ENCODE results near the gene TRERF1. TPM values are rescaled to one million over a fixed set of nuclear protein-coding genes. Genes with fewer than 3 reads are reported as not detected.
A peak's percentile ranks its signal among the peaks of the same experiment; 100 is the strongest.

Gene TRERF1
- total and polyA plus RNA-seq, 2 experiments from 2014 or later = 11.2 to 20.6 TPM

DNA sequence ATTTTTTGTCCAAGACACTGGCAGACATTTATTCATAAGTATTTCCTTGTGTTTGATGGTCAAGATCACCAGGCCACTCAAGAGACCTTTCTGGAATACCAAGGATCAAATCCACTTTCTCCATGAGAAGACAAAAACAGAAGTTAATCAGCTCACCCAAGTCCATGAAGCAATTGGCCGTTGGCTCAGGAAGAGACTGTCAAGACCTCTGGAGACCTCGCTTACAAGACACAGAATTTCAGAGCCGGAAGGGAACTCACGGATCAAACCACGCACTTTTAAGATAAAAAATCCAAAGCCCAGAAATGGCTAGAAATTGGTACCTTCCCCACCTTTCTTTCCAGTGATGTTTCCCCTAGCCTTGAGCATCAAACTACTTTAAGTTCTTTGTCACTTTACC, 3.3 kb downstream of the TRERF1 start:
- TF ChIP-seq EZH2 (IDR thresholded peaks at IDR 0.05; ENCODE audit: low read depth, unreplicated experiment) = no peak
- no peak for TF ChIP-seq JUNB (IDR thresholded peaks at IDR 0.05; ENCODE audit: unreplicated experiment)
- no peak for TF ChIP-seq ZNF114 (CRISPR knock-in tag; IDR thresholded peaks at IDR 0.05)
- no peak for TF ChIP-seq STAT1 (IDR thresholded peaks at IDR 0.05; ENCODE audit: unreplicated experiment)
- TF ChIP-seq ZNF462 (CRISPR knock-in tag; IDR thresholded peaks at IDR 0.05) = no peak
- TF ChIP-seq EZH2phosphoT487 (IDR thresholded peaks at IDR 0.05; ENCODE audit: unreplicated experiment) = no peak
- no peak for TF ChIP-seq CREB1 (CRISPR knock-in tag; IDR thresholded peaks at IDR 0.05; ENCODE audit: low read depth)
- no peak for TF ChIP-seq NANOG (IDR thresholded peaks at IDR 0.05; ENCODE audit: borderline replicate concordance)
- no peak for TF ChIP-seq POLR2AphosphoS5 (IDR thresholded peaks at IDR 0.05; ENCODE audit: low read depth)
- TF ChIP-seq ZNF331 (CRISPR knock-in tag; IDR thresholded peaks at IDR 0.05; ENCODE audit: low read depth) = no peak
- TF ChIP-seq ETS1 (IDR thresholded peaks at IDR 0.05) = no peak
- TF ChIP-seq CTCF (conservative IDR thresholded peaks at IDR 0.05; ENCODE audit: low read depth in 2 of 2) = no peak
- TF ChIP-seq, protein P1, sequence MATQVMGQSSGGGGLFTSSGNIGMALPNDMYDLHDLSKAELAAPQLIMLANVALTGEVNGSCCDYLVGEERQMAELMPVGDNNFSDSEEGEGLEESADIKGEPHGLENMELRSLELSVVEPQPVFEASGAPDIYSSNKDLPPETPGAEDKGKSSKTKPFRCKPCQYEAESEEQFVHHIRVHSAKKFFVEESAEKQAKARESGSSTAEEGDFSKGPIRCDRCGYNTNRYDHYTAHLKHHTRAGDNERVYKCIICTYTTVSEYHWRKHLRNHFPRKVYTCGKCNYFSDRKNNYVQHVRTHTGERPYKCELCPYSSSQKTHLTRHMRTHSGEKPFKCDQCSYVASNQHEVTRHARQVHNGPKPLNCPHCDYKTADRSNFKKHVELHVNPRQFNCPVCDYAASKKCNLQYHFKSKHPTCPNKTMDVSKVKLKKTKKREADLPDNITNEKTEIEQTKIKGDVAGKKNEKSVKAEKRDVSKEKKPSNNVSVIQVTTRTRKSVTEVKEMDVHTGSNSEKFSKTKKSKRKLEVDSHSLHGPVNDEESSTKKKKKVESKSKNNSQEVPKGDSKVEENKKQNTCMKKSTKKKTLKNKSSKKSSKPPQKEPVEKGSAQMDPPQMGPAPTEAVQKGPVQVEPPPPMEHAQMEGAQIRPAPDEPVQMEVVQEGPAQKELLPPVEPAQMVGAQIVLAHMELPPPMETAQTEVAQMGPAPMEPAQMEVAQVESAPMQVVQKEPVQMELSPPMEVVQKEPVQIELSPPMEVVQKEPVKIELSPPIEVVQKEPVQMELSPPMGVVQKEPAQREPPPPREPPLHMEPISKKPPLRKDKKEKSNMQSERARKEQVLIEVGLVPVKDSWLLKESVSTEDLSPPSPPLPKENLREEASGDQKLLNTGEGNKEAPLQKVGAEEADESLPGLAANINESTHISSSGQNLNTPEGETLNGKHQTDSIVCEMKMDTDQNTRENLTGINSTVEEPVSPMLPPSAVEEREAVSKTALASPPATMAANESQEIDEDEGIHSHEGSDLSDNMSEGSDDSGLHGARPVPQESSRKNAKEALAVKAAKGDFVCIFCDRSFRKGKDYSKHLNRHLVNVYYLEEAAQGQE (IDR thresholded peaks at IDR 0.05; ENCODE audit: unreplicated experiment) = no peak
- ATAC-seq = no peak
- Histone ChIP-seq H2AFZ (no peak overlapping the region), H3K4me1 (ENCODE audit: insufficient read depth) (peaks cover 60% of the 10 kb centered on the region), H3K9me2 (ENCODE audit: insufficient read depth) (no peaks in the 10 kb centered on the region), H3K4me3 (peak overlapping the region; percentile 97; the same call in 1 of the 2 replicates), H3F3A (replicated peaks; ENCODE audit: low read depth) (peaks cover 7% of the 10 kb centered on the region; the same call in 1 of the 2 replicates), H3K27me3 (ENCODE audit: insufficient read depth) (no peaks in the 10 kb centered on the region), H3K79me2 (replicated peaks; ENCODE audit: insufficient read depth) (peaks cover 76% of the 10 kb centered on the region), H3K27ac (ENCODE audit: low read depth) (no peak overlapping the region), H4K20me1 (replicated peaks; ENCODE audit: insufficient read depth) (peaks cover 16% of the 10 kb centered on the region), H3K4me2 (peak overlapping the region; percentile 83), H3K36me3 (ENCODE audit: insufficient read depth) (no peaks in the 10 kb centered on the region)
- Mint-ChIP-seq H3K36me3 (ENCODE audit: low read depth) (peaks cover 29% of the 10 kb centered on the region), H3K27me3 (ENCODE audit: insufficient read depth, low read depth, poor library complexity) (peaks cover 23% of the 10 kb centered on the region), H3K4me3 (peak overlapping the region; percentile 98), H3K27ac (0 out of 2 replicates have a peak overlapping the region, but pooled peaks have one; percentile 56), H3K4me1 (peaks cover 63% of the 10 kb centered on the region), H3K9me3 (no peaks in the 10 kb centered on the region; the same call in 2 of the 3 replicates)
- DNase-seq (ENCODE audit: low spot score) = no peak

Measured in GM23338 (cell line).